ENCODE data around the gene POGZ.

POGZ gene

GRCh38 chr1:151478140-151478812, 19.0 kb upstream of the POGZ start:
- no peak for TF ChIP-seq CTCF (IDR thresholded peaks at IDR 0.05; ENCODE audit: low read depth, low read length, missing control alignments)
- no peak overlapping the region for H3K4me3 ChIP-seq (ENCODE audit: low read depth, low read length)
- DNase-seq (ENCODE audit: low read depth): no peak
- in situ Hi-C loops (cut with HindIII; ENCODE audit: low sequenced_read_pairs): no loop called here

GRCh38 chr1:151477066-151477465, 17.8 kb upstream of the POGZ start:
- H3K4me3 ChIP-seq (ENCODE audit: low read depth, low read length): no peak overlapping the region
- in situ Hi-C loops (cut with HindIII; ENCODE audit: low sequenced_read_pairs): no loop called here
- DNase-seq (ENCODE audit: low read depth): no peak
- no peak for TF ChIP-seq CTCF (IDR thresholded peaks at IDR 0.05; ENCODE audit: low read depth, low read length, missing control alignments)

- in situ Hi-C loops (cut with HindIII; ENCODE audit: low sequenced_read_pairs): no loop called here
These were observed 16.8 kb upstream of the POGZ start for GRCh38 chr1:151476083-151476482.

GRCh38 chr1:151475175-151475574, 15.9 kb upstream of the POGZ start:
- H3K4me3 ChIP-seq (ENCODE audit: low read depth, low read length): no peak overlapping the region
- no peak for TF ChIP-seq CTCF (IDR thresholded peaks at IDR 0.05; ENCODE audit: low read depth, low read length, missing control alignments)
- in situ Hi-C loops (cut with HindIII; ENCODE audit: low sequenced_read_pairs): no loop called here
- no peak for DNase-seq (ENCODE audit: low read depth)

More at GRCh38 chr1:151476083-151476482, 16.8 kb upstream of the POGZ start:
- no peak overlapping the region for H3K4me3 ChIP-seq (ENCODE audit: low read depth, low read length)
- TF ChIP-seq CTCF (IDR thresholded peaks at IDR 0.05; ENCODE audit: low read depth, low read length, missing control alignments): no peak
- no peak for DNase-seq (ENCODE audit: low read depth)

- DNase-seq (ENCODE audit: low read depth): no peak
- TF ChIP-seq CTCF (IDR thresholded peaks at IDR 0.05; ENCODE audit: low read depth, low read length, missing control alignments): no peak
- no peak overlapping the region for H3K4me3 ChIP-seq (ENCODE audit: low read depth, low read length)
- in situ Hi-C loops (cut with HindIII; ENCODE audit: low sequenced_read_pairs): no loop called here
These were observed 15.5 kb upstream of the POGZ start for GRCh38 chr1:151474745-151475144.

- no peak for TF ChIP-seq CTCF (IDR thresholded peaks at IDR 0.05; ENCODE audit: low read depth, low read length, missing control alignments)
- H3K4me3 ChIP-seq (ENCODE audit: low read depth, low read length): peak overlapping the region; percentile 34
- in situ Hi-C loops (cut with HindIII; ENCODE audit: low sequenced_read_pairs): no loop called here
- DNase-seq (ENCODE audit: low read depth): no peak
These were observed 13.8 kb upstream of the POGZ start for GRCh38 chr1:151472856-151473731.

Measured in astrocyte of the cerebellum (primary cell).